HepG2 (cell line): ENCODE data around the gene HSPA14. TPM values are rescaled to one million over a fixed set of nuclear protein-coding genes. Genes with fewer than 3 reads are reported as not detected.
A peak's percentile ranks its signal among the peaks of the same experiment; 100 is the strongest.

Source experiments
- BATF2 ChIP-seq: sonication (generic); formaldehyde crosslinking; IDR thresholded peaks from 2 replicates; pipeline ENCODE4 v1.8.0; 2022; ENCODE audit warnings: mild to moderate bottlenecking, missing genetic modification reagents, moderate library complexity
- CREB3 ChIP-seq: sonication (generic); formaldehyde crosslinking; IDR thresholded peaks from 2 replicates; pipeline ENCODE4 v1.5.0; 2020; ENCODE audit warnings: missing genetic modification reagents
- MIER2 ChIP-seq: IDR thresholded peaks from 2 replicates; pipeline ENCODE4 v1.6.1; 2016; ENCODE audit warnings: missing biosample characterization, missing genetic modification reagents
- MTA3 ChIP-seq: sonication (generic); formaldehyde crosslinking; IDR thresholded peaks from 2 replicates; pipeline ENCODE4 v1.4.0; 2020; ENCODE audit warnings: missing genetic modification reagents
- SKI ChIP-seq: fragments of 450-650 bp; IDR thresholded peaks from one replicate; pipeline ENCODE4 v1.6.1; 2018; ENCODE audit warnings: mild to moderate bottlenecking; ENCODE audit not compliant: partially characterized antibody
- SMYD3 ChIP-seq: sonication (generic); formaldehyde crosslinking; IDR thresholded peaks from 2 replicates; pipeline ENCODE4 v1.8.1; 2023; ENCODE audit warnings: mild to moderate bottlenecking, missing genetic modification reagents
- ZFYVE20 ChIP-seq: sonication (generic); formaldehyde crosslinking; IDR thresholded peaks from 2 replicates; pipeline ENCODE4 v1.8.0; 2023; ENCODE audit warnings: low read depth, mild to moderate bottlenecking, moderate library complexity, missing genetic modification reagents, borderline replicate concordance
- ZNF333 ChIP-seq: sonication (generic); formaldehyde crosslinking; IDR thresholded peaks from 2 replicates; pipeline ENCODE4 v1.4.0; 2020; ENCODE audit warnings: mild to moderate bottlenecking, missing genetic modification reagents, borderline replicate concordance
- ZNF543 ChIP-seq: sonication (generic); formaldehyde crosslinking; IDR thresholded peaks from 2 replicates; pipeline ENCODE4 v1.4.0; 2020; ENCODE audit warnings: mild to moderate bottlenecking, missing genetic modification reagents
- ZNF567 ChIP-seq: sonication (generic); formaldehyde crosslinking; IDR thresholded peaks from 2 replicates; pipeline ENCODE4 v1.8.1; 2023; ENCODE audit warnings: mild to moderate bottlenecking, missing genetic modification reagents, borderline replicate concordance
- ZNF644 ChIP-seq: IDR thresholded peaks from 2 replicates; pipeline ENCODE4 v1.6.1; 2016; ENCODE audit warnings: low read depth
- polyA plus RNA-seq, 8 experiments: library from polyadenylated mRNA; depleted of rRNA in 3 of 8; stranded (reverse) in 7 of 8; unstranded in 1 of 8; fragments of >200 nt; fragmentation: Illumina TruSeq in 4 of 8; extraction: Trizol in 4 of 8; gene quantifications; 2 replicates each; pipeline versions ENCODE4 v1.2.1 to v1.2.3, GENCODE V29; 2011 to 2016; ENCODE audit warnings: low read depth in 4 of 8, missing spikeins in 1 of 8, mixed read lengths in 1 of 8; ENCODE audit not compliant: insufficient read depth in 1 of 8
- total RNA-seq, 5 experiments: library from RNA; depleted of rRNA; stranded (reverse); fragments of >200 nt; fragmentation: Illumina TruSeq; extraction: Trizol; gene quantifications; 2 replicates each; pipeline ENCODE4 v1.2.3, GENCODE V29; 2016; ENCODE audit warnings: low read depth in 1 of 5
- TF ChIP-seq, protein P1 (sequence below), 2 experiments: fragments of 450-650 bp in 1 of 2; sonication (generic) in 1 of 2; formaldehyde crosslinking in 1 of 2; IDR thresholded peaks; 2 replicates each; pipeline versions ENCODE4 v1.6.1 to v1.8.0; 2016 to 2022; ENCODE audit warnings: antibody characterized with exemption in 1 of 2, mild to moderate bottlenecking in 1 of 2, missing genetic modification reagents in 1 of 2
- TF ChIP-seq, protein P2 (sequence below): sonication (generic); formaldehyde crosslinking; IDR thresholded peaks from 2 replicates; pipeline ENCODE4 v1.5.1; 2020; ENCODE audit warnings: missing genetic modification reagents, mild to moderate bottlenecking, borderline replicate concordance
- TF ChIP-seq, protein P3 (sequence below): sonication (generic); formaldehyde crosslinking; IDR thresholded peaks from 2 replicates; pipeline ENCODE4 v1.8.1; 2023; ENCODE audit warnings: mild to moderate bottlenecking, missing genetic modification reagents

HSPA14 gene
- total and polyA plus RNA-seq, 2 of the 13 experiments (the other 11 are each of a cell fraction or from before 2014, with no cell fraction given) = 10.7 to 29.8 TPM

DNA sequence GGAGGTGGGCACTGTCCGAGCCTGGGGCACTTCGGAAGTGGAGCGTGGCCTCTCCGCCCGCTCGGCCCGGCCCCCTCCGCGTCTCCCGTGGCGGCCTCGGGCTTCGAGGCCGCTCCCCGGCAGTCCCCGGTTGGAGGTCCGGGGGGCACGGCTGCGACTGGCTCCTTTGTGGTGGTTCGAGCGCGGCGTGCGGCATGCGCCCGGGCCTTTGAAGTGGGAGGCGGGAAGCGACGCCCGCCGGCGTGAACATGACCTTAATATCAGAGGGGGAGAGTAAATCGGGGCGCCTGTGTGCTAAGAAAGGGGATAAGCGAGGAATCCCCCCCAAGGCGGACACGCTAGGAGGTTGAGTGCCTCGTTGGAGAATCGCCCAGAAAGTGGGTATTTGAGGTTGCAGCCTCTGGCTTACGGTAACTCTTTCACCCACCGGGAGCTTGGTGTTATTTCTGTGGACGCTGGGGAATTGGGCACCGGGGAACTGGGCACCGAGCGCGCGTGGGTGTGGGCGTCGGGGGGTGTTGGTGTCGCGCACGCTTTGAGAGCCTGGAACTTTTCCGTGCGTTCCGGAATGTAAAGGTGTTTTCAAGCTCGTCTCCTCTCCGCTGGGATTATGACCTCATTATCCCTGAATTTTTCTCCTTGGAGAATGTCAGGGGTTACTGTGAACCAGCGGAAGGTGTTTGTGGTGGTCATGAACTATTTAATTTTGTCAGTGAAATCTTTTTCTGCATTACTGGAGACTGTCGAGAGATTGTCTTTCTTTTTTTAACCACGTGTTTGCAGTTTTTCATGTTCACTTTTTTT lies 41.2 kb downstream of the HSPA14 start (continued):
- TF ChIP-seq, protein P1, sequence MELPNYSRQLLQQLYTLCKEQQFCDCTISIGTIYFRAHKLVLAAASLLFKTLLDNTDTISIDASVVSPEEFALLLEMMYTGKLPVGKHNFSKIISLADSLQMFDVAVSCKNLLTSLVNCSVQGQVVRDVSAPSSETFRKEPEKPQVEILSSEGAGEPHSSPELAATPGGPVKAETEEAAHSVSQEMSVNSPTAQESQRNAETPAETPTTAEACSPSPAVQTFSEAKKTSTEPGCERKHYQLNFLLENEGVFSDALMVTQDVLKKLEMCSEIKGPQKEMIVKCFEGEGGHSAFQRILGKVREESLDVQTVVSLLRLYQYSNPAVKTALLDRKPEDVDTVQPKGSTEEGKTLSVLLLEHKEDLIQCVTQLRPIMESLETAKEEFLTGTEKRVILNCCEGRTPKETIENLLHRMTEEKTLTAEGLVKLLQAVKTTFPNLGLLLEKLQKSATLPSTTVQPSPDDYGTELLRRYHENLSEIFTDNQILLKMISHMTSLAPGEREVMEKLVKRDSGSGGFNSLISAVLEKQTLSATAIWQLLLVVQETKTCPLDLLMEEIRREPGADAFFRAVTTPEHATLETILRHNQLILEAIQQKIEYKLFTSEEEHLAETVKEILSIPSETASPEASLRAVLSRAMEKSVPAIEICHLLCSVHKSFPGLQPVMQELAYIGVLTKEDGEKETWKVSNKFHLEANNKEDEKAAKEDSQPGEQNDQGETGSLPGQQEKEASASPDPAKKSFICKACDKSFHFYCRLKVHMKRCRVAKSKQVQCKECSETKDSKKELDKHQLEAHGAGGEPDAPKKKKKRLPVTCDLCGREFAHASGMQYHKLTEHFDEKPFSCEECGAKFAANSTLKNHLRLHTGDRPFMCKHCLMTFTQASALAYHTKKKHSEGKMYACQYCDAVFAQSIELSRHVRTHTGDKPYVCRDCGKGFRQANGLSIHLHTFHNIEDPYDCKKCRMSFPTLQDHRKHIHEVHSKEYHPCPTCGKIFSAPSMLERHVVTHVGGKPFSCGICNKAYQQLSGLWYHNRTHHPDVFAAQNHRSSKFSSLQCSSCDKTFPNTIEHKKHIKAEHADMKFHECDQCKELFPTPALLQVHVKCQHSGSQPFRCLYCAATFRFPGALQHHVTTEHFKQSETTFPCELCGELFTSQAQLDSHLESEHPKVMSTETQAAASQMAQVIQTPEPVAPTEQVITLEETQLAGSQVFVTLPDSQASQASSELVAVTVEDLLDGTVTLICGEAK (IDR thresholded peaks at IDR 0.05) = no peak
- TF ChIP-seq, protein P1 (CRISPR knock-in tag; IDR thresholded peaks at IDR 0.05) = 0 out of 2 replicates have a peak, but pooled peaks have one; percentile 37
- TF ChIP-seq ZFYVE20 (CRISPR knock-in tag) (no peak), SMYD3 (CRISPR knock-in tag) (no peak), MIER2 (CRISPR knock-in tag) (no peak), BATF2 (CRISPR knock-in tag) (peak; percentile 83; the same call in 1 of the 2 replicates), ZNF543 (CRISPR knock-in tag) (no peak), SKI (no peak), CREB3 (no peak), ZNF644 (CRISPR knock-in tag) (no peak), MTA3 (CRISPR knock-in tag) (no peak), ZNF567 (CRISPR knock-in tag) (no peak), ZNF333 (CRISPR knock-in tag) (no peak)
- TF ChIP-seq, protein P2, sequence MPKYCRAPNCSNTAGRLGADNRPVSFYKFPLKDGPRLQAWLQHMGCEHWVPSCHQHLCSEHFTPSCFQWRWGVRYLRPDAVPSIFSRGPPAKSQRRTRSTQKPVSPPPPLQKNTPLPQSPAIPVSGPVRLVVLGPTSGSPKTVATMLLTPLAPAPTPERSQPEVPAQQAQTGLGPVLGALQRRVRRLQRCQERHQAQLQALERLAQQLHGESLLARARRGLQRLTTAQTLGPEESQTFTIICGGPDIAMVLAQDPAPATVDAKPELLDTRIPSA (CRISPR knock-in tag) = no peak
- TF ChIP-seq, protein P3, sequence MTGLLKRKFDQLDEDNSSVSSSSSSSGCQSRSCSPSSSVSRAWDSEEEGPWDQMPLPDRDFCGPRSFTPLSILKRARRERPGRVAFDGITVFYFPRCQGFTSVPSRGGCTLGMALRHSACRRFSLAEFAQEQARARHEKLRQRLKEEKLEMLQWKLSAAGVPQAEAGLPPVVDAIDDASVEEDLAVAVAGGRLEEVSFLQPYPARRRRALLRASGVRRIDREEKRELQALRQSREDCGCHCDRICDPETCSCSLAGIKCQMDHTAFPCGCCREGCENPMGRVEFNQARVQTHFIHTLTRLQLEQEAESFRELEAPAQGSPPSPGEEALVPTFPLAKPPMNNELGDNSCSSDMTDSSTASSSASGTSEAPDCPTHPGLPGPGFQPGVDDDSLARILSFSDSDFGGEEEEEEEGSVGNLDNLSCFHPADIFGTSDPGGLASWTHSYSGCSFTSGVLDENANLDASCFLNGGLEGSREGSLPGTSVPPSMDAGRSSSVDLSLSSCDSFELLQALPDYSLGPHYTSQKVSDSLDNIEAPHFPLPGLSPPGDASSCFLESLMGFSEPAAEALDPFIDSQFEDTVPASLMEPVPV = no peak; the same call in 1 of the 2 replicates
